Erythroblast (primary cell): Measurements from ENCODE around the gene CHN1.

Experiments
- GATA1 ChIP-seq: IDR thresholded peaks from 2 replicates; pipeline ENCODE4 v1.6.1; 2011; ENCODE audit warnings: low read depth, mild to moderate bottlenecking, control low read depth, low read length, moderate library complexity
- POLR2A ChIP-seq: IDR thresholded peaks from 2 replicates; pipeline ENCODE4 v1.6.1; 2011; ENCODE audit warnings: mild to moderate bottlenecking, low read length

DNA sequence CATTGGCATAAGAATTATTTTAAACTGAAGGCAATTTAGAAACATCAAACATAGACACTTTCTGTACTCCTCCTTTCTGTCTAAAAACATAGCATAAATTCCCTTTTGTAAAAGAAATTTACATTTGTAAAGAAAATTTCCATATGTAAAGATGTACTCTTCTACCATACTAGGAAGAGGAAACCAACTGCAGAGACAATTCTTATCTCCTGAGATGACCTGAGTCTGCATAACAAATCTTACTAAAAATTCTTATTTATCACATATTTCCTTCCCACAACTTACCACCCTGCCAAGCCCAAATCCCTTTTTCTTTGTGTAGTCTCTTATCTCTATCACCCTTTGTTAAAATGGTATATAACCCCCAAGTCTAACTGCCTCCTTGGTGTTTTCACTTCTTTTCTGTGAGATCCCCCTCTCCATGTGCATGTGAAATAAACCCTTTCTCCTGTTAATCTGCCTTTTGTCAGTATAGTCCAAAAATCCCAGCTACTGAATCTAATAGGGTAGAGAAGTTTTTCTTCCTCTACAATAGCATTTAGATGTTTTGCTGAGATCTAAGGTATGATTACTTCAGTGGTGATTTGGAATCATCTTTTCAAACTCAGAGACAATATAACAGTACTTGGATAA, 81.0 kb downstream of the CHN1 start:
- no peak for TF ChIP-seq POLR2A
- no peak for TF ChIP-seq GATA1
